ENCODE data around the gene CACNA1S. TPM values are rescaled to one million over a fixed set of nuclear protein-coding genes. Genes with fewer than 3 reads are reported as not detected.

Gene CACNA1S
- total RNA-seq, 1 experiment from 2014 or later = not detected

GRCh38 chr1:201020040-201020591 lies 92.1 kb downstream of the CACNA1S start:
- Histone ChIP-seq H3K4me3 (ENCODE audit: low read depth in 2 of 2, low read length in 2 of 2) (no peak overlapping the region), H3K36me3 (ENCODE audit: control insufficient read depth, insufficient read depth, low read length) (no peaks in the 10 kb centered on the region), H3K9me3 (ENCODE audit: control insufficient read depth, insufficient read depth, low read depth, low read length) (no peaks in the 10 kb centered on the region), H3K4me1 (ENCODE audit: control insufficient read depth, insufficient read depth, low read length) (no peaks in the 10 kb centered on the region), H3K27me3 (ENCODE audit: control insufficient read depth, insufficient read depth, low read length) (peaks cover 9% of the 10 kb centered on the region), H3K27ac (ENCODE audit: low read length) (no peak overlapping the region)
- ChIA-PET POLR2A (interaction anchor here (0.6 kb wide), 1 partner anchor 26 kb away, joined by 4 read pairs; no protein-coding TSS in a partner anchor), CTCF (interaction anchor here (0.5 to 0.6 kb wide), 2 partner anchors 71 to 906 kb away, joined by 4 read pairs; no protein-coding TSS in a partner anchor)
- no peak for TF ChIP-seq REST (IDR thresholded peaks at IDR 0.05; ENCODE audit: insufficient read depth in 1 of 2, low read depth in 2 of 2, low read length in 1 of 2)
- TF ChIP-seq SIN3A (IDR thresholded peaks at IDR 0.05; ENCODE audit: borderline replicate concordance, insufficient read depth, low read depth, low read length) = no peak
- no peak for TF ChIP-seq POLR2AphosphoS5 (IDR thresholded peaks at IDR 0.05; ENCODE audit: low read depth, low read length)
- no peak for TF ChIP-seq TCF7L2 (IDR thresholded peaks at IDR 0.05; ENCODE audit: low read depth, low read length)
- TF ChIP-seq CTCF (IDR thresholded peaks at IDR 0.05) = no peak
- no peak for DNase-seq (ENCODE audit: low read depth, low spot score)
- intact Hi-C loops (cut with micrococcal nuclease; ENCODE audit: unreplicated experiment) = no loop called here
- BruUV-seq (replicated peaks) = no TSS peak
- no peak for ATAC-seq
- in situ Hi-C loops (cut with HindIII; ENCODE audit: low pct_unique_long_range_greater_than_20kb, low sequenced_read_pairs) = no loop called here

GRCh38 chr1:201019321-201019977 lies 92.8 kb downstream of the CACNA1S start:
- no peak overlapping the region for H3K4me3 ChIP-seq (ENCODE audit: low read depth in 2 of 2, low read length in 2 of 2)
- in situ Hi-C loops (cut with HindIII; ENCODE audit: low pct_unique_long_range_greater_than_20kb, low sequenced_read_pairs) = no loop called here
- no peak for ATAC-seq
- H3K9me3 ChIP-seq (ENCODE audit: control insufficient read depth, insufficient read depth, low read depth, low read length) = no peaks in the 10 kb centered on the region
- POLR2A ChIA-PET = interaction anchor here (0.6 kb wide), 1 partner anchor 25 kb away, joined by 4 read pairs; no protein-coding TSS in a partner anchor
- TF ChIP-seq CTCF (IDR thresholded peaks at IDR 0.05) (no peak), TCF7L2 (IDR thresholded peaks at IDR 0.05; ENCODE audit: low read depth, low read length) (no peak; the same call in 1 of the 2 replicates), REST (IDR thresholded peaks at IDR 0.05; ENCODE audit: insufficient read depth in 1 of 2, low read depth in 2 of 2, low read length in 1 of 2) (no peak), POLR2AphosphoS5 (IDR thresholded peaks at IDR 0.05; ENCODE audit: low read depth, low read length) (no peak), SIN3A (IDR thresholded peaks at IDR 0.05; ENCODE audit: borderline replicate concordance, insufficient read depth, low read depth, low read length) (no peak)
- H3K4me1 ChIP-seq (ENCODE audit: control insufficient read depth, insufficient read depth, low read length) = no peaks in the 10 kb centered on the region
- CTCF ChIA-PET = no interaction called here
- no TSS peak for BruUV-seq (replicated peaks)
- peaks cover 9% of the 10 kb centered on the region for H3K27me3 ChIP-seq (ENCODE audit: control insufficient read depth, insufficient read depth, low read length)
- no peak overlapping the region for H3K27ac ChIP-seq (ENCODE audit: low read length)
- DNase-seq (ENCODE audit: low read depth, low spot score) = no peak
- no peaks in the 10 kb centered on the region for H3K36me3 ChIP-seq (ENCODE audit: control insufficient read depth, insufficient read depth, low read length)
- intact Hi-C loops (cut with micrococcal nuclease; ENCODE audit: unreplicated experiment) = no loop called here

Measured in Panc1 (cell line).